Effector CD8-positive, alpha-beta T cell (primary cell): Measurements from ENCODE around the gene CALHM3.

Source experiments
- DNase-seq: peaks from one replicate; lab custom pipeline; 2025; lab: John Stamatoyannopoulos, UW

CALHM3 gene

GRCh38 chr10:103449208-103450144 is 29.6 kb downstream of the CALHM3 start:
- no peak for DNase-seq

DNA sequence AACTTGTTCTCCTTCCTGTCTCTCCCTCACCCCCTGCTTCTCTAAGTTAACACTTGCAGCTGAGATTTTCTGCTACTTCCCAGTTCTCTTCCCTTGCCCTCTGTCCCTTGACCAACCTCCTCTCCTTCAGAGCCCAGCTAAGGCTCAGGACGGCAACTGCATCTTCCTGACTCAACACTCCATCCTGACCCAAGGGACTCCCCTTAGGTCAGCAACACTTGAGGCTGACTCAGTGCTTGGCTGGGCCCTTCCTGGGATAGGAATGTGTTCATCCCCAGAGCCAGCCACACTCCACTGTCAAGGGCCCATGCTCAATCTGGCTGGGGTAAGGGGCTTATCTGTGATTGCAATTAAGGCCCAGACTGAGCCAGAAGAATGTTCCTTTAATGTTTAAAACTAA is 30.3 kb downstream of the CALHM3 start:
- no peak for DNase-seq

GRCh38 chr10:103447187-103447586 is 31.9 kb downstream of the CALHM3 start:
- no peak for DNase-seq

- no peak for DNase-seq
Measured at GRCh38 chr10:103445767-103446567, 33.1 kb downstream of the CALHM3 start.

DNA sequence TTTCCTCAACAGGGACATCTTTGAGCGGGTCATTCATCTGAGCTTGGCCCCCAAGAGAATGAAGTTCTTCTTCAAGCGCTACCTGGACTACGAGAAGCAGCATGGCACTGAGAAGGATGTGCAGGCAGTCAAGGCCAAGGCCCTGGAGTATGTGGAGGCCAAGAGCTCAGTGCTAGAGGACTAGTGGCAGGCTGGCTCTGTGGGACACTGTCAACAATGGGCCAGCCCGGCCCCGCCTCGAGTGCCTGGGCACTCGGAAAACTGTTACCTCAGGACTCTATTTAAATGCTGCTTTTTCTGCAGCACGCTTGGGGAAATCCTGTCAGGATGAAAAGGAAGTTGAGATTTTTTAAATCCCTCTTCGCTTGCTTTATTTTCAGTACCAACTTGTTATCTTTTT is 33.7 kb downstream of the CALHM3 start:
- DNase-seq = no peak

- no peak for DNase-seq
Measured at GRCh38 chr10:103444478-103444877, 34.6 kb downstream of the CALHM3 start.

- no peak for DNase-seq
Measured at GRCh38 chr10:103443475-103444185, 35.4 kb downstream of the CALHM3 start.

- DNase-seq = no peak
Measured at GRCh38 chr10:103442031-103442461, 37.0 kb downstream of the CALHM3 start.

GRCh38 chr10:103441611-103442010 is 37.4 kb downstream of the CALHM3 start:
- no peak for DNase-seq

DNA sequence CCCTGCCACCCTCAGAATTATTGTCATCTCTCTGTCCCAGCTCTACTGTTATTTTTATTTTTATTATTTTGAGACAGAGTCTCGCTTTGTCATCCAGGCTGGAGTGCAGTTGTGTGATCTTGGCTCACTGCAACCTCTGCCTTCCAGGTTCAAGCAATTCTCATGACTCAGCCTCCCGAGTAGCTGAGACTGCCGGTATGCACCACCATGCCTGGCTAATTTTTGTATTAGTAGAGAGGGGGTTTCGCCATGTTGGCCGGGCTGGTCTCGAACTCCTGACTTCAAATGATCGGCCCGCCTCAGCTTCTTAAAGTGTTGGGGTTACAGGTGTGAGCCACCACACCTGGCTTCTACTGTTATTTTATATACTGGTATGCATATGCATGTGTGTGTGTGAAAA is 37.8 kb downstream of the CALHM3 start:
- no peak for DNase-seq

- no peak for DNase-seq
Measured at GRCh38 chr10:103440416-103440815, 38.6 kb downstream of the CALHM3 start.

- DNase-seq = no peak
Measured at GRCh38 chr10:103439776-103440175, 39.3 kb downstream of the CALHM3 start.

DNA sequence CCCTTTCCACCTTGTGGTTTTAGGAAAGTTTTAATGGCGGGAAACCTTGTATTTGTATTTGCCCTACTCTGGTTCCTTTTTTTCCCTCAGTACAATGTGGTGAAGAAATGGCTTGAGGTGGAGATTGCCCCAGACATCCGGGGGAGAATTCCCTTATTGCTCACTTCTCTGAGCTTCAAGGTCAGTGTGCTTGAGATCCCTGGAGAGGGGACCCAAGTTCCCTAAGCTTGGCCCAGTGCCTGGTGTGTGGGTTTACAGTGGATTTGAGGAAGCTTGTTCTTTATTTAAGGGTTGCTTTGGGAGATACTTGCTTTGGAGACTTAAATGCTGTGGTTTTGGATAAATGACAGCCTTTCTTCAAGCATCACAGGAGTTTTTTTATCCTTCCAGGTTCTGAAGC is 45.2 kb downstream of the CALHM3 start:
- DNase-seq = no peak

- no peak for DNase-seq
Measured at GRCh38 chr10:103431902-103432301, 47.1 kb downstream of the CALHM3 start.

GRCh38 chr10:103429647-103430046 is 49.4 kb downstream of the CALHM3 start:
- no peak for DNase-seq

- DNase-seq = no peak
Measured at GRCh38 chr10:103428989-103429643, 49.9 kb downstream of the CALHM3 start.

GRCh38 chr10:103427866-103428265 is 51.2 kb downstream of the CALHM3 start:
- no peak for DNase-seq

DNA sequence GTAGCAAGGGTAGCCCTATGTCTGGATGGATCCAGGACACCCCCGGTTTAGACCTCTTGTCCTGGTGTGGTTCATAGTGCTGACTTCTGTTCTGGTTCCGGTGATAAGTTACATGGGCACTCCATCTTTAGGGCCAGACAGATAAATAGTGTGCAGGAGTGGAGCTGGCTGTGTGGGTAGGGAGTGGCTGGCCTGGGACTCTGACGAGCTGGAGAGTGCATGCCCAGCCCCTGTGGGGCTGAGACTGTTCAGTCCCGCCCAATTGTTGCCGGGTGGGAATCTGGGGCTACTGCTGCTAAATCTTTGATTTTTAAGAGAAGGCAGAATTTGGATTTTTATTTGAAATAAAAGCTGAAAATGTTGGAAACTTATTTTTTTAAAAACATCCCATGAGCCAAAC is 55.3 kb downstream of the CALHM3 start:
- no peak for DNase-seq
